HG03064 (cell line): ENCODE data around the gene E2F1.

ENCODE experiments used
- ATAC-seq: cut with Tn5 transposase; IDR thresholded peaks from one replicate; pipeline ENCODE4 v1.9.1; 2021; ENCODE audit warnings: low read depth; ENCODE audit not compliant: unreplicated experiment

E2F1 gene

GRCh38 chr20:33673410-33674293, 12.5 kb downstream of the E2F1 start:
- no peak for ATAC-seq

- ATAC-seq: no peak
Observed at GRCh38 chr20:33673114-33673409, 13.1 kb downstream of the E2F1 start.

GRCh38 chr20:33672426-33673113, 13.6 kb downstream of the E2F1 start:
- no peak for ATAC-seq

- no peak for ATAC-seq
Observed at GRCh38 chr20:33671573-33672288, 14.5 kb downstream of the E2F1 start.

GRCh38 chr20:33670715-33671499, 15.3 kb downstream of the E2F1 start:
- ATAC-seq: no peak

GRCh38 chr20:33669873-33670640, 16.1 kb downstream of the E2F1 start:
- ATAC-seq: no peak

GRCh38 chr20:33669224-33669623, 17.0 kb downstream of the E2F1 start:
- no peak for ATAC-seq

GRCh38 chr20:33668466-33669155, 17.6 kb downstream of the E2F1 start:
- no peak for ATAC-seq

GRCh38 chr20:33667676-33668465, 18.3 kb downstream of the E2F1 start:
- no peak for ATAC-seq

GRCh38 chr20:33667245-33667675, 18.9 kb downstream of the E2F1 start:
- ATAC-seq: peak; percentile 13

GRCh38 chr20:33666293-33667244, 19.6 kb downstream of the E2F1 start, which contains the start of gene ACTL10:
Gene ACTL10, plus strand, starts transcription at chr20:33666943. Its CDS starts 555 bp downstream, at chr20:33667498.
- ATAC-seq: peak; percentile 51

- ATAC-seq: no peak
Observed at GRCh38 chr20:33664762-33665144, 21.4 kb downstream of the E2F1 start.

- ATAC-seq: no peak
Observed at GRCh38 chr20:33664085-33664761, 22.0 kb downstream of the E2F1 start.

- ATAC-seq: no peak
Observed at GRCh38 chr20:33663161-33664084, 22.8 kb downstream of the E2F1 start.

- no peak for ATAC-seq
Observed at GRCh38 chr20:33662172-33662571, 24.0 kb downstream of the E2F1 start, which contains the start of gene C20orf144. Gene C20orf144, plus strand, starts transcription at chr20:33662327. Its CDS starts 19 bp downstream, at chr20:33662346.

GRCh38 chr20:33660685-33661058, 25.5 kb downstream of the E2F1 start:
- ATAC-seq: no peak
